Chondrocyte (in vitro differentiated cells): ENCODE results near the gene THADA. TPM values are rescaled to one million over a fixed set of nuclear protein-coding genes. Genes with fewer than 3 reads are reported as not detected.
"Not testable (repeated sequence)": the region's sequence is repeated elsewhere in the genome, so short reads cannot be mapped to it uniquely, and the experiment has no call there.

Source experiments
- DNase-seq: peaks from one replicate; pipeline ENCODE4 v3.0.0; 2021; ENCODE audit warnings: mixed read lengths, low spot score
- H3K27ac Mint-ChIP-seq: one replicate; pipeline ENCODE4 v1.8.0; 2021; ENCODE audit warnings: mild to moderate bottlenecking, moderate library complexity, mixed read lengths; ENCODE audit not compliant: unreplicated experiment
- H3K27me3 Mint-ChIP-seq: 2 replicates; pipeline ENCODE4 v1.8.0; 2021; ENCODE audit warnings: low read depth, mixed read lengths
- H3K36me3 Mint-ChIP-seq: 2 replicates; pipeline ENCODE4 v1.8.0; 2021; ENCODE audit warnings: low read depth, mixed read lengths
- H3K4me1 Mint-ChIP-seq: 2 replicates; pipeline ENCODE4 v1.8.0; 2021; ENCODE audit warnings: low read depth, mild to moderate bottlenecking, mixed read lengths
- H3K4me3 Mint-ChIP-seq: one replicate; pipeline ENCODE4 v1.8.0; 2021; ENCODE audit warnings: mild to moderate bottlenecking, moderate library complexity, mixed read lengths; ENCODE audit not compliant: unreplicated experiment
- H3K9me3 Mint-ChIP-seq: 2 replicates; pipeline ENCODE4 v1.8.0; 2021; ENCODE audit warnings: low read depth, mixed read lengths
- CTCF ChIP-seq: fragments of 200-600 bp; sonication (generic); IDR thresholded peaks from 2 replicates; pipeline ENCODE4 v1.5.0; 2021; ENCODE audit warnings: antibody characterized with exemption, mild to moderate bottlenecking, moderate library complexity
- total RNA-seq: library from RNA; stranded (reverse); gene quantifications from 3 replicates; pipeline ENCODE4 v1.2.1, GENCODE V29; 2021

Gene THADA
- total RNA-seq, 1 donor from 2014 or later = 28.4 TPM

- Mint-ChIP-seq H3K9me3 (no peaks in the 10 kb centered on the region), H3K4me1 (peaks cover 73% of the 10 kb centered on the region), H3K4me3 (no peak overlapping the region), H3K27ac (no peak overlapping the region), H3K36me3 (peaks cover 4% of the 10 kb centered on the region), H3K27me3 (no peaks in the 10 kb centered on the region)
- no peak for TF ChIP-seq CTCF
- no peak for DNase-seq
Measured at GRCh38 chr2:43389581-43390466, 206.0 kb downstream of the THADA start.

- Mint-ChIP-seq H3K9me3 (no peaks in the 10 kb centered on the region), H3K27me3 (no peaks in the 10 kb centered on the region), H3K4me3 (no peak overlapping the region), H3K4me1 (peaks cover 66% of the 10 kb centered on the region), H3K36me3 (no peaks in the 10 kb centered on the region), H3K27ac (peak overlapping the region; percentile 70)
- no peak for TF ChIP-seq CTCF
- no peak for DNase-seq
Measured at GRCh38 chr2:43388371-43388770, 207.5 kb downstream of the THADA start.

GRCh38 chr2:43387092-43388062 lies 208.5 kb downstream of the THADA start:
- H3K27me3 Mint-ChIP-seq = no peaks in the 10 kb centered on the region
- peak overlapping the region; percentile 73 for H3K27ac Mint-ChIP-seq
- no peak for TF ChIP-seq CTCF
- DNase-seq = no peak
- H3K36me3 Mint-ChIP-seq = no peaks in the 10 kb centered on the region
- H3K9me3 Mint-ChIP-seq = no peaks in the 10 kb centered on the region
- H3K4me1 Mint-ChIP-seq = peaks cover 57% of the 10 kb centered on the region
- no peak overlapping the region for H3K4me3 Mint-ChIP-seq

- not testable (repeated sequence) for H3K36me3 Mint-ChIP-seq, H3K9me3 Mint-ChIP-seq, H3K4me3 Mint-ChIP-seq, H3K27me3 Mint-ChIP-seq, DNase-seq
- Mint-ChIP-seq H3K27ac (peak overlapping the region; percentile 73), H3K4me1 (peaks cover 51% of the 10 kb centered on the region)
Measured at GRCh38 chr2:43386679-43387078, 209.2 kb downstream of the THADA start.

- H3K9me3 Mint-ChIP-seq = peaks cover 3% of the 10 kb centered on the region
- H3K4me1 Mint-ChIP-seq = peaks cover 35% of the 10 kb centered on the region
- no peak overlapping the region for H3K27ac Mint-ChIP-seq
- no peak overlapping the region for H3K4me3 Mint-ChIP-seq
- no peaks in the 10 kb centered on the region for H3K27me3 Mint-ChIP-seq
- DNase-seq = no peak
- peaks cover 3% of the 10 kb centered on the region for H3K36me3 Mint-ChIP-seq
- no peak for TF ChIP-seq CTCF
Measured at GRCh38 chr2:43384143-43384542, 211.7 kb downstream of the THADA start.
